LNCaP clone FGC (cell line): Measurements from ENCODE around the gene ZNF646.

ENCODE experiments used
- DNase-seq: peaks from one replicate; pipeline ENCODE4 v3.0.0-alpha.2; 2011; ENCODE audit warnings: low read depth
- H3K4me3 ChIP-seq: 2 replicates; pipeline ENCODE4 v1.5.1; 2011; ENCODE audit warnings: mild to moderate bottlenecking, low read depth, low read length, control low read depth
- CTCF ChIP-seq: IDR thresholded peaks from 2 replicates; pipeline ENCODE4 v1.5.1; 2012; ENCODE audit warnings: mild to moderate bottlenecking; ENCODE audit not compliant: control insufficient read depth, insufficient read depth; ENCODE audit errors: extremely low read depth

ZNF646 gene

GRCh38 chr16:31128711-31129567 lies 54.7 kb downstream of the ZNF646 start:
- H3K4me3 ChIP-seq, result no peak overlapping the region
- TF ChIP-seq CTCF, result no peak
- no peak for DNase-seq

- TF ChIP-seq CTCF, result no peak
- no peak overlapping the region for H3K4me3 ChIP-seq
- no peak for DNase-seq
Observed at GRCh38 chr16:31129568-31130335, 55.5 kb downstream of the ZNF646 start.

- TF ChIP-seq CTCF, result no peak
- no peak overlapping the region for H3K4me3 ChIP-seq
- DNase-seq, result no peak
Observed at GRCh38 chr16:31130336-31130891, 56.2 kb downstream of the ZNF646 start.

GRCh38 chr16:31130899-31131298 lies 56.7 kb downstream of the ZNF646 start:
- no peak overlapping the region for H3K4me3 ChIP-seq
- peak; percentile 92 for DNase-seq
- no peak for TF ChIP-seq CTCF

- DNase-seq, result no peak
- no peak overlapping the region for H3K4me3 ChIP-seq
- no peak for TF ChIP-seq CTCF
Observed at GRCh38 chr16:31131416-31131815, 57.2 kb downstream of the ZNF646 start.

- DNase-seq, result no peak
- no peak for TF ChIP-seq CTCF
Observed at GRCh38 chr16:31131841-31132271, 57.6 kb downstream of the ZNF646 start.

More at GRCh38 chr16:31131841-31132271, 57.6 kb downstream of the ZNF646 start:
- no peak overlapping the region for H3K4me3 ChIP-seq
